Measurements from ENCODE around the gene REC8. TPM values are rescaled to one million over a fixed set of nuclear protein-coding genes. Genes with fewer than 3 reads are reported as not detected.

Gene REC8
- total RNA-seq, 4 donors from 2014 or later, result 6.5 to 25.5 (median 16.3) TPM

DNA sequence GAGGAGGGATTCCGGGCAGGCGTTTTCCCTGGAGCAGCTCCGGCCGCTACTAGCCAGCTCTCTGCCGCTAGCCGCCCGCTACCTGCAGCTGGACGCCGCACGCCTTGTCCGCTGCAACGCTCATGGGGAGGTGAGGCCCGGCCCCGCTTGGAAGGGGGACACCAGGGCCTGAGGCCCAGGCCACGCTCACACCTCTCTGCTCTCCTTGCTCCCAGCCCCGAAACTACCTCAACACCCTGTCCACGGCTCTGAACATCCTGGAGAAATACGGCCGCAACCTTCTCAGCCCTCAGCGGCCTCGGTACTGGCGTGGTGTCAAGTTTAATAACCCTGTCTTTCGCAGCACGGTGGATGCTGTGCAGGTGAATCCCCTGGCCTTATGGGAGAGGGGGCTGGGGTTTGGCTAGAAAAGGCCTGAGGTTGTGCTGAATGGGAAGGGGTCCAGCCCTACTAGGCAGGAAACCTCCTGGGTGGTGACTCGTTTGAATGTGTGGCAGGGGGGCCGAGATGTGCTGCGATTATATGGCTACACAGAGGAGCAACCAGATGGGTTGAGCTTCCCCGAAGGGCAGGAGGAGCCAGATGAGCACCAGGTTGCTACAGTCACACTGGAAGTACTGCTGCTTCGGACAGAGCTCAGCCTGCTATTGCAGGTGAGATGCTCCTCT, 24.0 kb upstream of the REC8 start:
- WGBS, 2 donors, result 4 to 5% methylated on average over 21 to 22 of the region's 29 CpGs
- Histone ChIP-seq H3K4me1 (peaks cover 4 to 51% (median 19%) of the 10 kb centered on the region in 4 donors), H3K9me3 (no peaks in the 10 kb centered on the region), H3K4me3 (peak overlapping the region; percentile 82 to 98 (median 96)), H3K36me3 (peaks cover 5 to 53% (median 20%) of the 10 kb centered on the region in 3 donors), H3K27me3 (no peaks in the 10 kb centered on the region), H3K27ac (peak overlapping the region; percentile 85 to 97 (median 92))
- TF ChIP-seq EP300 (IDR thresholded peaks at IDR 0.05) (no peak), POLR2A (IDR thresholded peaks at IDR 0.05) (no peak)
- DNase-seq (ENCODE audit: low spot score in 2 of 2), result no peak

DNA sequence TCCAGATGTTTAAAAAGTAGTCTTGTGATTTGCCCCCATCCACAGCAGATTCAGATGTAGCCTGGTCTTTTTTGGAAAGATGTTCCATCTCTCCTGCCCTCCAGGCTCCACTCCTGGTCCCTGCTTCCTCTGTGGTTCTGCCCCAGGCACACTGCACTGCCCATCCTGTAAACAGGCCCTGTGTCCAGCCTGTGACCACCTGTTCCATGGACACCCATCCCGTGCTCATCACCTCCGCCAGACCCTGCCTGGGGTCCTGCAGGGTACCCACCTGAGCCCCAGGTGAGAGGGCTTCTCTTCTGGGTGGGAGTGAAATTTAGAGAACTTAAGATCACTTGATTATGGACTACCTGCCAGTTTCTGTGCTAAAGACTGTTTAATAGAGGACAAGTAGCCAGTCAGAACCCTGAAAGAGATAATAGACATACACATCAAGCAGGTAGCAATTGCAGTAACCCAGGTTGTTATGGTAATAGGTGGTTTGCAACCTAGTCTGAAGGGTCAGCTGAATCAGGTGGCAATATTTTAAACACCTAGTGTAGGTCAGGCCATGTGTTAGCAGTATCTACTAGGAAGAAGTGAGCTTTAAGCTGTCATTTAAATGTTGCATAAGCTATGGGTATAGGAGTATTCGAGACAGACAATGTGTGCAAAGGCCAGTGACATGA, 22.4 kb upstream of the REC8 start:
- DNase-seq (ENCODE audit: low spot score in 2 of 2), result no peak
- H3K27ac ChIP-seq, result no peak overlapping the region
- no peaks in the 10 kb centered on the region for H3K27me3 ChIP-seq
- H3K36me3 ChIP-seq, result peaks cover 5 to 63% (median 22%) of the 10 kb centered on the region in 3 donors
- H3K4me3 ChIP-seq, result no peak overlapping the region
- 94 to 96% methylated on average over 3 of the region's 3 CpGs for WGBS, 2 donors
- peaks cover 4 to 38% (median 19%) of the 10 kb centered on the region in 4 donors for H3K4me1 ChIP-seq
- no peaks in the 10 kb centered on the region for H3K9me3 ChIP-seq
- TF ChIP-seq, protein P1, sequence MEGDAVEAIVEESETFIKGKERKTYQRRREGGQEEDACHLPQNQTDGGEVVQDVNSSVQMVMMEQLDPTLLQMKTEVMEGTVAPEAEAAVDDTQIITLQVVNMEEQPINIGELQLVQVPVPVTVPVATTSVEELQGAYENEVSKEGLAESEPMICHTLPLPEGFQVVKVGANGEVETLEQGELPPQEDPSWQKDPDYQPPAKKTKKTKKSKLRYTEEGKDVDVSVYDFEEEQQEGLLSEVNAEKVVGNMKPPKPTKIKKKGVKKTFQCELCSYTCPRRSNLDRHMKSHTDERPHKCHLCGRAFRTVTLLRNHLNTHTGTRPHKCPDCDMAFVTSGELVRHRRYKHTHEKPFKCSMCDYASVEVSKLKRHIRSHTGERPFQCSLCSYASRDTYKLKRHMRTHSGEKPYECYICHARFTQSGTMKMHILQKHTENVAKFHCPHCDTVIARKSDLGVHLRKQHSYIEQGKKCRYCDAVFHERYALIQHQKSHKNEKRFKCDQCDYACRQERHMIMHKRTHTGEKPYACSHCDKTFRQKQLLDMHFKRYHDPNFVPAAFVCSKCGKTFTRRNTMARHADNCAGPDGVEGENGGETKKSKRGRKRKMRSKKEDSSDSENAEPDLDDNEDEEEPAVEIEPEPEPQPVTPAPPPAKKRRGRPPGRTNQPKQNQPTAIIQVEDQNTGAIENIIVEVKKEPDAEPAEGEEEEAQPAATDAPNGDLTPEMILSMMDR (IDR thresholded peaks at IDR 0.05), result no peak
- TF ChIP-seq POLR2A (IDR thresholded peaks at IDR 0.05), result no peak
- TF ChIP-seq EP300 (IDR thresholded peaks at IDR 0.05), result no peak

DNA sequence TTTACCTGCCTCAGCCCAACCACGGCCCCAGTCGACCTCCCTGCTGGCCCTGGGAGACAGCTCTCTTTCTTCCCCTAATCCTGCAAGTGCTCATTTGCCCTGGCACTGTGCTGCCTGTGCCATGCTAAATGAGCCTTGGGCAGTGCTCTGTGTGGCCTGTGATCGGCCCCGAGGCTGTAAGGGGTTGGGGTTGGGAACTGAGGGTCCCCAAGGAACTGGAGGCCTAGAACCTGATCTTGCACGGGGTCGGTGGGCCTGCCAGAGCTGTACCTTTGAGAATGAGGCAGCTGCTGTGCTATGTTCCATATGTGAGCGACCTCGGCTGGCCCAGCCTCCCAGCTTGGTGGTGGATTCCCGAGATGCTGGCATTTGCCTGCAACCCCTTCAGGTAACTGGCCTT, 21.8 kb upstream of the REC8 start:
- Histone ChIP-seq H3K27ac (no peak overlapping the region), H3K27me3 (no peaks in the 10 kb centered on the region), H3K4me1 (peaks cover 4 to 32% (median 18%) of the 10 kb centered on the region in 4 donors), H3K36me3 (peaks cover 5 to 69% (median 27%) of the 10 kb centered on the region in 3 donors), H3K4me3 (no peak overlapping the region), H3K9me3 (no peaks in the 10 kb centered on the region)
- TF ChIP-seq EP300 (IDR thresholded peaks at IDR 0.05) (no peak), POLR2A (IDR thresholded peaks at IDR 0.05) (no peak)
- TF ChIP-seq, protein P1 (IDR thresholded peaks at IDR 0.05), result no peak
- no peak for DNase-seq (ENCODE audit: low spot score in 2 of 2)
- 89 to 90% methylated on average over 9 of the region's 9 CpGs for WGBS, 2 donors

DNA sequence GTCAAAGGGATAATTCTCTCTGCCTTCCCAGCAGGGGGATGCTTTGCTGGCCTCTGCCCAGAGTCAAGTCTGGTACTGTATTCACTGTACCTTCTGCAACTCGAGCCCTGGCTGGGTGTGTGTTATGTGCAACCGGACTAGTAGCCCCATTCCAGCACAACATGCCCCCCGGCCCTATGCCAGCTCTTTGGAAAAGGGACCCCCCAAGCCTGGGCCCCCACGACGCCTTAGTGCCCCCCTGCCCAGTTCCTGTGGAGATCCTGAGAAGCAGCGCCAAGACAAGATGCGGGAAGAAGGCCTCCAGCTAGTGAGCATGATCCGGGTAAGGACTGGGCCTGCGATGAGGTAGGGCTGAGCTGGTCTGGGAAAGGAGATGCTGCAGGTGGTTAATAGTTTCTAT, 21.3 kb upstream of the REC8 start:
- Histone ChIP-seq H3K36me3 (peaks cover 8 to 74% (median 32%) of the 10 kb centered on the region in 3 donors), H3K4me1 (peaks cover 4 to 27% (median 14%) of the 10 kb centered on the region in 4 donors), H3K27ac (no peak overlapping the region), H3K4me3 (no peak overlapping the region), H3K27me3 (no peaks in the 10 kb centered on the region), H3K9me3 (no peaks in the 10 kb centered on the region)
- TF ChIP-seq EP300 (IDR thresholded peaks at IDR 0.05) (no peak), POLR2A (IDR thresholded peaks at IDR 0.05) (no peak)
- TF ChIP-seq, protein P1 (IDR thresholded peaks at IDR 0.05), result no peak
- 91 to 97% methylated on average over 9 of the region's 9 CpGs for WGBS, 2 donors
- DNase-seq (ENCODE audit: low spot score in 2 of 2), result no peak

DNA sequence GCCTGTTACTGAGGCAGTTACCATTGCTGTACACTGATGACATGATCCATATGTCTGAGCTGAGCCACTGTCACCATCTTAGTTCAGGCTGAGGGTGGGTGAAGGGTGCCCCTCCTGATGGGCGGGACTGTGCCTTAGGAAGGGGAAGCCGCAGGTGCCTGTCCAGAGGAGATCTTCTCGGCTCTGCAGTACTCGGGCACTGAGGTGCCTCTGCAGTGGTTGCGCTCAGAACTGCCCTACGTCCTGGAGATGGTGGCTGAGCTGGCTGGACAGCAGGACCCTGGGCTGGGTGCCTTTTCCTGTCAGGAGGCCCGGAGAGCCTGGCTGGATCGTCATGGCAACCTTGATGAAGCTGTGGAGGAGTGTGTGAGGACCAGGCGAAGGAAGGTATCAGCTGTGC, 20.9 kb upstream of the REC8 start:
- WGBS, 2 donors, result 77 to 87% methylated on average over 9 of the region's 9 CpGs
- Histone ChIP-seq H3K27ac (no peak overlapping the region), H3K36me3 (peaks cover 8 to 78% (median 36%) of the 10 kb centered on the region in 3 donors), H3K9me3 (no peaks in the 10 kb centered on the region), H3K4me3 (no peak overlapping the region), H3K4me1 (peaks cover under 1 to 23% (median 9%) of the 10 kb centered on the region in 4 donors), H3K27me3 (no peaks in the 10 kb centered on the region)
- TF ChIP-seq POLR2A (IDR thresholded peaks at IDR 0.05) (no peak), EP300 (IDR thresholded peaks at IDR 0.05) (no peak)
- TF ChIP-seq, protein P1 (IDR thresholded peaks at IDR 0.05), result no peak
- DNase-seq (ENCODE audit: low spot score in 2 of 2), result no peak

Measured in tibial nerve (tissue), 4 donors.